Neural cell (in vitro differentiated cells): ENCODE results near the gene TMEM151A. TPM values are rescaled to one million over a fixed set of nuclear protein-coding genes. Genes with fewer than 3 reads are reported as not detected.

Source experiments
- H2AFZ ChIP-seq: fragments of 200-600, 300-800 bp; sonication (generic), shearing (Covaris generic); 2 replicates; pipeline ENCODE4 v1.6.0; 2014; ENCODE audit warnings: low read depth, mild to moderate bottlenecking, antibody characterized with exemption, low read length, moderate library complexity
- H3F3A ChIP-seq: fragments of 200-600 bp; shearing (Covaris generic); 2 replicates; pipeline ENCODE4 v1.6.1; 2016; ENCODE audit warnings: mild to moderate bottlenecking, moderate library complexity, mixed read lengths, antibody characterized with exemption, low read length; ENCODE audit not compliant: insufficient read depth, poor library complexity, severe bottlenecking
- H3K27ac ChIP-seq: fragments of 200-600, 300-800 bp; sonication (generic), shearing (Covaris generic); 2 replicates; pipeline ENCODE4 v1.5.1; 2014; ENCODE audit warnings: mild to moderate bottlenecking, low read length, moderate library complexity
- H3K27me3 ChIP-seq: fragments of 300-800, 200-600 bp; sonication (generic), shearing (Covaris generic); 2 replicates; pipeline ENCODE4 v1.6.0; 2014; ENCODE audit warnings: mild to moderate bottlenecking, low read depth, low read length, moderate library complexity; ENCODE audit not compliant: insufficient read depth
- H3K36me3 ChIP-seq: fragments of 300-800, 200-600 bp; sonication (generic), shearing (Covaris generic); 2 replicates; pipeline ENCODE4 v1.5.1; 2014; ENCODE audit warnings: mild to moderate bottlenecking, antibody characterized with exemption, low read length, moderate library complexity; ENCODE audit not compliant: insufficient read depth
- H3K4me2 ChIP-seq: fragments of 300-800, 200-600 bp; sonication (generic), shearing (Covaris generic); 2 replicates; pipeline ENCODE4 v1.6.0; 2014; ENCODE audit warnings: mild to moderate bottlenecking, low read length
- H3K4me3 ChIP-seq: fragments of 300-800, 200-600 bp; sonication (generic), shearing (Covaris generic); 2 replicates; pipeline ENCODE4 v1.5.1; 2014; ENCODE audit warnings: mild to moderate bottlenecking, low read length, moderate library complexity
- H3K79me2 ChIP-seq: fragments of 200-600 bp; shearing (Covaris generic); replicated peaks from 2 replicates; pipeline ENCODE4 v1.6.0; 2014; ENCODE audit warnings: mild to moderate bottlenecking, low read length, moderate library complexity; ENCODE audit not compliant: insufficient read depth
- H3K9ac ChIP-seq: fragments of 300-800, 200-600 bp; sonication (generic), shearing (Covaris generic); 2 replicates; pipeline ENCODE4 v1.6.1; 2016; ENCODE audit warnings: mild to moderate bottlenecking, low read length, mixed read lengths
- H3K9me2 ChIP-seq: fragments of 200-600 bp; shearing (Covaris generic); 2 replicates; pipeline ENCODE4 v1.6.1; 2016; ENCODE audit warnings: mild to moderate bottlenecking, low read length, mixed read lengths; ENCODE audit not compliant: insufficient read depth
- H3K9me3 ChIP-seq: fragments of 200-600, 300-800 bp; sonication (generic), shearing (Covaris generic); 2 replicates; pipeline ENCODE4 v1.6.1; 2016; ENCODE audit warnings: mild to moderate bottlenecking, mixed run types, low read length, moderate library complexity, mixed read lengths
- H4K20me1 ChIP-seq: fragments of 200-600 bp; shearing (Covaris generic); 2 replicates; pipeline ENCODE4 v1.6.1; 2016; ENCODE audit warnings: mild to moderate bottlenecking, mixed run types; ENCODE audit not compliant: insufficient read depth
- EP300 ChIP-seq: fragments of 450-650 bp; conservative IDR thresholded peaks from 2 replicates; pipeline ENCODE4 v1.6.1; 2014; ENCODE audit warnings: antibody characterized with exemption, mild to moderate bottlenecking, moderate library complexity; ENCODE audit not compliant: poor library complexity, severe bottlenecking
- EZH2 ChIP-seq: fragments of 200-600, 300-800 bp; shearing (Covaris generic), sonication (generic); IDR thresholded peaks from 2 replicates; pipeline ENCODE4 v1.6.1; 2014; ENCODE audit warnings: antibody characterized with exemption, low read length, borderline replicate concordance, mild to moderate bottlenecking; ENCODE audit not compliant: insufficient read depth, poor library complexity, severe bottlenecking
- MXI1 ChIP-seq: fragments of 450-650 bp; conservative IDR thresholded peaks from 2 replicates; pipeline ENCODE4 v1.6.1; 2014; ENCODE audit warnings: antibody characterized with exemption, mild to moderate bottlenecking; ENCODE audit not compliant: poor library complexity, severe bottlenecking
- POLR2AphosphoS5 ChIP-seq: IDR thresholded peaks from 2 replicates; pipeline ENCODE4 v1.6.1; 2012
- RAD21 ChIP-seq: fragments of 450-650 bp; conservative IDR thresholded peaks from 2 replicates; pipeline ENCODE4 v1.6.1; 2014; ENCODE audit warnings: antibody characterized with exemption, mild to moderate bottlenecking, moderate library complexity
- SMC3 ChIP-seq: fragments of 450-650 bp; conservative IDR thresholded peaks from 2 replicates; pipeline ENCODE4 v1.6.1; 2014; ENCODE audit warnings: antibody characterized with exemption, mild to moderate bottlenecking, moderate library complexity; ENCODE audit not compliant: poor library complexity
- TAF1 ChIP-seq: IDR thresholded peaks from 2 replicates; pipeline ENCODE4 v1.6.1; 2012; ENCODE audit warnings: low read depth
- polyA plus RNA-seq: library from polyadenylated mRNA; depleted of rRNA; stranded (reverse); fragments of >200 nt; gene quantifications from 2 replicates; pipeline ENCODE4 v1.2.3, GENCODE V29; 2014
- TF ChIP-seq, protein P1 (sequence below): IDR thresholded peaks from 2 replicates; pipeline ENCODE4 v1.6.1; 2012; ENCODE audit warnings: borderline replicate concordance
- TF ChIP-seq, protein P2 (sequence below): fragments of 450-650 bp; IDR thresholded peaks from 2 replicates; pipeline ENCODE4 v1.5.1; 2014; ENCODE audit warnings: antibody characterized with exemption, mild to moderate bottlenecking, moderate library complexity; ENCODE audit not compliant: poor library complexity, severe bottlenecking

The TMEM151A gene
- polyA plus RNA-seq, 1 donor from 2014 or later: 5.3 TPM

DNA sequence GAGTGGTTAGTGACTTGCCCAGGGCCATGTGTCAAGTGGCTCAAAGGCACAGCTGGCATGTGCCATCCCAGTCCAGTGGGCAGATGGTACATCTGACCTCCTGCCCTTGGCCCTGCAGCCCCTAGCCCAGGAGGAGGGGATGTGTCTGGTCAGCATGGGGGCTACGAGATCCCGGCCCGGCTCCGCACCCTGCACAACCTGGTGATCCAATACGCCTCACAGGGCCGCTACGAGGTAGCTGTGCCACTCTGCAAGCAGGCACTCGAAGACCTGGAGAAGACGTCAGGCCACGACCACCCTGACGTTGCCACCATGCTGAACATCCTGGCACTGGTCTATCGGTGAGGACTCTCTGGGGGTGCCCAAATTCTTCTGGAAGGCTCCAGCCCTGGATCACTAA lies 29.0 kb upstream of the TMEM151A start:
- H2AFZ ChIP-seq: no peak overlapping the region
- H3K27me3 ChIP-seq: no peaks in the 10 kb centered on the region
- H3K9me3 ChIP-seq: no peaks in the 10 kb centered on the region
- peaks cover 15% of the 10 kb centered on the region for H3K79me2 ChIP-seq
- peaks cover 4% of the 10 kb centered on the region for H4K20me1 ChIP-seq
- TF ChIP-seq RAD21: no peak
- TF ChIP-seq EP300: no peak
- no peak for TF ChIP-seq POLR2AphosphoS5
- no peak for TF ChIP-seq SMC3
- TF ChIP-seq, protein P1, sequence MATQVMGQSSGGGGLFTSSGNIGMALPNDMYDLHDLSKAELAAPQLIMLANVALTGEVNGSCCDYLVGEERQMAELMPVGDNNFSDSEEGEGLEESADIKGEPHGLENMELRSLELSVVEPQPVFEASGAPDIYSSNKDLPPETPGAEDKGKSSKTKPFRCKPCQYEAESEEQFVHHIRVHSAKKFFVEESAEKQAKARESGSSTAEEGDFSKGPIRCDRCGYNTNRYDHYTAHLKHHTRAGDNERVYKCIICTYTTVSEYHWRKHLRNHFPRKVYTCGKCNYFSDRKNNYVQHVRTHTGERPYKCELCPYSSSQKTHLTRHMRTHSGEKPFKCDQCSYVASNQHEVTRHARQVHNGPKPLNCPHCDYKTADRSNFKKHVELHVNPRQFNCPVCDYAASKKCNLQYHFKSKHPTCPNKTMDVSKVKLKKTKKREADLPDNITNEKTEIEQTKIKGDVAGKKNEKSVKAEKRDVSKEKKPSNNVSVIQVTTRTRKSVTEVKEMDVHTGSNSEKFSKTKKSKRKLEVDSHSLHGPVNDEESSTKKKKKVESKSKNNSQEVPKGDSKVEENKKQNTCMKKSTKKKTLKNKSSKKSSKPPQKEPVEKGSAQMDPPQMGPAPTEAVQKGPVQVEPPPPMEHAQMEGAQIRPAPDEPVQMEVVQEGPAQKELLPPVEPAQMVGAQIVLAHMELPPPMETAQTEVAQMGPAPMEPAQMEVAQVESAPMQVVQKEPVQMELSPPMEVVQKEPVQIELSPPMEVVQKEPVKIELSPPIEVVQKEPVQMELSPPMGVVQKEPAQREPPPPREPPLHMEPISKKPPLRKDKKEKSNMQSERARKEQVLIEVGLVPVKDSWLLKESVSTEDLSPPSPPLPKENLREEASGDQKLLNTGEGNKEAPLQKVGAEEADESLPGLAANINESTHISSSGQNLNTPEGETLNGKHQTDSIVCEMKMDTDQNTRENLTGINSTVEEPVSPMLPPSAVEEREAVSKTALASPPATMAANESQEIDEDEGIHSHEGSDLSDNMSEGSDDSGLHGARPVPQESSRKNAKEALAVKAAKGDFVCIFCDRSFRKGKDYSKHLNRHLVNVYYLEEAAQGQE: no peak
- TF ChIP-seq MXI1: no peak
- TF ChIP-seq EZH2: no peak
- H3K4me3 ChIP-seq: no peak overlapping the region
- H3F3A ChIP-seq: no peaks in the 10 kb centered on the region
- H3K4me2 ChIP-seq: no peak overlapping the region
- no peak overlapping the region for H3K27ac ChIP-seq
- H3K9ac ChIP-seq: no peak overlapping the region
- peaks cover 12% of the 10 kb centered on the region for H3K36me3 ChIP-seq
- H3K9me2 ChIP-seq: no peaks in the 10 kb centered on the region

DNA sequence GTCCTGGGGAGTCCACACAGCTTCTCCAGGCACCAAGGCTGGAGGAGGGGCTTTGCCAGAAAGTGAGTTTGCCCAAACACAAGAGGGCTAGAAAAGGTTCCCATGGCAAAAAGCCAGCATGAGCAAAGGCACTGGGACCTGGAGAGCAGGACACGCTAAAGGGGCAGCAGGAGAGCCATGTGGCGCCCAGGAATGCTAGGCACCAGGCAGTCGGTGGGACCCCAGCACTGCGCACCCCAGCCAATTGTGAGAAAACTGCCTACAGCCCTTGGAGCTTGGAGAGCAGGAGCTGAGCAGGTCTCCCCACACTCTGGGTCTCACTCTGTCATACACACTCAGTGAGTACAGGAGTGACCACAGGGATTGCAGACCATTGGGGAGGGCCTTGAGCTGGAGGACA lies 28.5 kb upstream of the TMEM151A start:
- H3F3A ChIP-seq: no peaks in the 10 kb centered on the region
- no peaks in the 10 kb centered on the region for H3K9me2 ChIP-seq
- no peak overlapping the region for H2AFZ ChIP-seq
- peaks cover 4% of the 10 kb centered on the region for H4K20me1 ChIP-seq
- no peaks in the 10 kb centered on the region for H3K27me3 ChIP-seq
- peaks cover 15% of the 10 kb centered on the region for H3K79me2 ChIP-seq
- no peak overlapping the region for H3K27ac ChIP-seq
- no peaks in the 10 kb centered on the region for H3K9me3 ChIP-seq
- no peak overlapping the region for H3K9ac ChIP-seq
- H3K36me3 ChIP-seq: peaks cover 12% of the 10 kb centered on the region
- no peak overlapping the region for H3K4me2 ChIP-seq
- H3K4me3 ChIP-seq: no peak overlapping the region
- TF ChIP-seq POLR2AphosphoS5: peak; percentile 22
- TF ChIP-seq, protein P2, sequence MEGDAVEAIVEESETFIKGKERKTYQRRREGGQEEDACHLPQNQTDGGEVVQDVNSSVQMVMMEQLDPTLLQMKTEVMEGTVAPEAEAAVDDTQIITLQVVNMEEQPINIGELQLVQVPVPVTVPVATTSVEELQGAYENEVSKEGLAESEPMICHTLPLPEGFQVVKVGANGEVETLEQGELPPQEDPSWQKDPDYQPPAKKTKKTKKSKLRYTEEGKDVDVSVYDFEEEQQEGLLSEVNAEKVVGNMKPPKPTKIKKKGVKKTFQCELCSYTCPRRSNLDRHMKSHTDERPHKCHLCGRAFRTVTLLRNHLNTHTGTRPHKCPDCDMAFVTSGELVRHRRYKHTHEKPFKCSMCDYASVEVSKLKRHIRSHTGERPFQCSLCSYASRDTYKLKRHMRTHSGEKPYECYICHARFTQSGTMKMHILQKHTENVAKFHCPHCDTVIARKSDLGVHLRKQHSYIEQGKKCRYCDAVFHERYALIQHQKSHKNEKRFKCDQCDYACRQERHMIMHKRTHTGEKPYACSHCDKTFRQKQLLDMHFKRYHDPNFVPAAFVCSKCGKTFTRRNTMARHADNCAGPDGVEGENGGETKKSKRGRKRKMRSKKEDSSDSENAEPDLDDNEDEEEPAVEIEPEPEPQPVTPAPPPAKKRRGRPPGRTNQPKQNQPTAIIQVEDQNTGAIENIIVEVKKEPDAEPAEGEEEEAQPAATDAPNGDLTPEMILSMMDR: no peak

DNA sequence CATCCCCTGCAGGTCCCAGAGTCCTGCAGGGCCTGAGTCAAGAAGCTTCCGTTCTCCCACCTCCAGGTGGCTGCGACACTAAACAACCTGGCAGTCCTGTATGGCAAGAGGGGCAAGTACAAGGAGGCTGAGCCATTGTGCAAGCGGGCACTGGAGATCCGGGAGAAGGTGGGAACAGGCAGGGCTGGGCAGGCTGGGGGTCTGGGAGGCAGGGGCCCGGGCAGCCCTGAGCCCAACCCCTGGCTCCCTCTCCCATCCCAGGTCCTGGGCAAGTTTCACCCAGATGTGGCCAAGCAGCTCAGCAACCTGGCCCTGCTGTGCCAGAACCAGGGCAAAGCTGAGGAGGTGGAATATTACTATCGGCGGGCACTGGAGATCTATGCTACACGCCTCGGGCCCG lies 27.9 kb upstream of the TMEM151A start:
- Histone ChIP-seq H3F3A (no peaks in the 10 kb centered on the region), H2AFZ (no peak overlapping the region), H3K4me2 (no peak overlapping the region), H3K9me3 (no peaks in the 10 kb centered on the region), H3K79me2 (peaks cover 15% of the 10 kb centered on the region), H4K20me1 (peaks cover 4% of the 10 kb centered on the region), H3K9ac (no peak overlapping the region), H3K9me2 (no peaks in the 10 kb centered on the region), H3K27me3 (no peaks in the 10 kb centered on the region), H3K27ac (no peak overlapping the region), H3K36me3 (peaks cover 12% of the 10 kb centered on the region), H3K4me3 (no peak overlapping the region)
- TF ChIP-seq SMC3 (no peak), EZH2 (no peak), RAD21 (no peak), TAF1 (no peak), EP300 (no peak), MXI1 (no peak), POLR2AphosphoS5 (no peak)
- TF ChIP-seq, protein P2: no peak
- TF ChIP-seq, protein P1: no peak
